ENCODE data around the gene PTPN1.
"Not testable (repeated sequence)": the region's sequence is repeated elsewhere in the genome, so short reads cannot be mapped to it uniquely, and the experiment has no call there.

Gene PTPN1

GRCh38 chr20:50482396-50482981 lies 27.7 kb upstream of the PTPN1 start:
- no peak for DNase-seq

- DNase-seq = no peak
Measured at GRCh38 chr20:50484271-50484976, 25.8 kb upstream of the PTPN1 start.

- no peak for DNase-seq
Measured at GRCh38 chr20:50487397-50487796, 22.8 kb upstream of the PTPN1 start.

- no peak for DNase-seq
Measured at GRCh38 chr20:50488236-50488806, 21.9 kb upstream of the PTPN1 start.

GRCh38 chr20:50491168-50491567 lies 19.0 kb upstream of the PTPN1 start:
- no peak for DNase-seq

GRCh38 chr20:50491926-50492634 lies 18.1 kb upstream of the PTPN1 start:
- DNase-seq = no peak

- DNase-seq = no peak
Measured at GRCh38 chr20:50493881-50494253, 16.3 kb upstream of the PTPN1 start.

- no peak for DNase-seq
Measured at GRCh38 chr20:50494428-50494827, 15.8 kb upstream of the PTPN1 start.

- no peak for DNase-seq
Measured at GRCh38 chr20:50496773-50497385, 13.3 kb upstream of the PTPN1 start.

- no peak for DNase-seq
Measured at GRCh38 chr20:50498071-50498776, 12.0 kb upstream of the PTPN1 start.

GRCh38 chr20:50499938-50500337 lies 10.2 kb upstream of the PTPN1 start:
- DNase-seq = no peak

GRCh38 chr20:50501972-50502745 lies 8.0 kb upstream of the PTPN1 start:
- DNase-seq = no peak

GRCh38 chr20:50504231-50504823 lies 5.9 kb upstream of the PTPN1 start:
- no peak for DNase-seq

GRCh38 chr20:50506270-50506579 lies 4.0 kb upstream of the PTPN1 start:
- no peak for DNase-seq

GRCh38 chr20:50507745-50508144 lies 2.4 kb upstream of the PTPN1 start:
- not testable (repeated sequence) for DNase-seq

GRCh38 chr20:50508171-50508755 lies 1.9 kb upstream of the PTPN1 start:
- DNase-seq = no peak

GRCh38 chr20:50510706-50511542 lies 741 bp downstream of the PTPN1 start:
- no peak for DNase-seq

- no peak for DNase-seq
Measured at GRCh38 chr20:50512323-50512722, 2.1 kb downstream of the PTPN1 start.

- no peak for DNase-seq
Measured at GRCh38 chr20:50513169-50514034, 3.2 kb downstream of the PTPN1 start.

- DNase-seq = no peak
Measured at GRCh38 chr20:50514035-50514337, 3.8 kb downstream of the PTPN1 start.

Measured in GDM1 (cell line).